OCI-LY3 (cell line): ENCODE data around the gene SYNE2.

ENCODE experiments used
- H2AFZ ChIP-seq: fragments of 200-600, 300-600 bp; shearing (Covaris generic); 2 replicates; pipeline ENCODE4 v1.6.0; 2014; ENCODE audit warnings: antibody characterized with exemption, low read depth, low read length
- H3K27ac ChIP-seq: fragments of 200-600, 300-600 bp; sonication (generic); 2 replicates; pipeline ENCODE4 v1.5.1; 2014; ENCODE audit warnings: mild to moderate bottlenecking, low read length, moderate library complexity, mixed read lengths
- H3K27me3 ChIP-seq: fragments of 200-600, 300-600 bp; sonication (generic); 2 replicates; pipeline ENCODE4 v1.6.1; 2014; ENCODE audit warnings: low read depth, low read length, mixed read lengths
- H3K36me3 ChIP-seq: fragments of 200-600, 300-600 bp; sonication (generic); replicated peaks from 2 replicates; pipeline ENCODE3; 2014; ENCODE audit warnings: low read depth, low read length, mixed read lengths
- H3K4me1 ChIP-seq: fragments of 300-600, 200-600 bp; sonication (generic); 2 replicates; pipeline ENCODE4 v1.6.1; 2014; ENCODE audit warnings: low read length, mixed read lengths
- H3K4me2 ChIP-seq: fragments of 200-600, 300-600 bp; sonication (generic); 2 replicates; pipeline ENCODE4 v1.6.1; 2014; ENCODE audit warnings: low read length, mixed read lengths
- H3K4me3 ChIP-seq: fragments of 300-600, 200-600 bp; sonication (generic); 2 replicates; pipeline ENCODE4 v1.5.1; 2014; ENCODE audit warnings: antibody characterized with exemption, mild to moderate bottlenecking, low read length, moderate library complexity
- H3K79me2 ChIP-seq: fragments of 300-600, 200-600 bp; shearing (Covaris generic); 2 replicates; pipeline ENCODE4 v1.6.1; 2014; ENCODE audit warnings: mild to moderate bottlenecking, low read length, mixed read lengths
- H3K9ac ChIP-seq: fragments of 300-600, 200-600 bp; shearing (Covaris generic); 2 replicates; pipeline ENCODE4 v1.6.0; 2014; ENCODE audit warnings: mild to moderate bottlenecking, low read length, moderate library complexity
- H3K9me3 ChIP-seq: fragments of 200-600, 300-600 bp; shearing (Covaris generic); 2 replicates; pipeline ENCODE4 v1.6.1; 2014; ENCODE audit warnings: low read length, mixed read lengths; ENCODE audit not compliant: insufficient read depth
- H4K20me1 ChIP-seq: fragments of 200-600, 300-600 bp; sonication (generic); 2 replicates; pipeline ENCODE4 v1.6.1; 2016; ENCODE audit warnings: low read length, mixed read lengths; ENCODE audit not compliant: insufficient read depth
- EZH2phosphoT487 ChIP-seq: fragments of 200-600 bp; shearing (Covaris generic); IDR thresholded peaks from 2 replicates; pipeline ENCODE4 v1.6.1; 2018; ENCODE audit warnings: antibody characterized with exemption, mixed run types, low read depth
- TF ChIP-seq, protein P1 (sequence below): fragments of 200-600, 300-600 bp; sonication (generic); IDR thresholded peaks from 2 replicates; pipeline ENCODE4 v1.5.1; 2014; ENCODE audit warnings: antibody characterized with exemption, low read length, low read depth

The SYNE2 gene

GRCh38 chr14:63911404-63911803 is 58.6 kb downstream of the SYNE2 start:
- Histone ChIP-seq H3K9ac (no peak overlapping the region), H3K27ac (no peak overlapping the region), H3K27me3 (no peaks in the 10 kb centered on the region), H4K20me1 (no peaks in the 10 kb centered on the region), H3K36me3 (no peaks in the 10 kb centered on the region), H3K9me3 (no peaks in the 10 kb centered on the region), H2AFZ (no peak overlapping the region), H3K4me1 (peaks cover 9% of the 10 kb centered on the region), H3K79me2 (no peaks in the 10 kb centered on the region), H3K4me2 (no peak overlapping the region), H3K4me3 (no peak overlapping the region)
- TF ChIP-seq, protein P1, sequence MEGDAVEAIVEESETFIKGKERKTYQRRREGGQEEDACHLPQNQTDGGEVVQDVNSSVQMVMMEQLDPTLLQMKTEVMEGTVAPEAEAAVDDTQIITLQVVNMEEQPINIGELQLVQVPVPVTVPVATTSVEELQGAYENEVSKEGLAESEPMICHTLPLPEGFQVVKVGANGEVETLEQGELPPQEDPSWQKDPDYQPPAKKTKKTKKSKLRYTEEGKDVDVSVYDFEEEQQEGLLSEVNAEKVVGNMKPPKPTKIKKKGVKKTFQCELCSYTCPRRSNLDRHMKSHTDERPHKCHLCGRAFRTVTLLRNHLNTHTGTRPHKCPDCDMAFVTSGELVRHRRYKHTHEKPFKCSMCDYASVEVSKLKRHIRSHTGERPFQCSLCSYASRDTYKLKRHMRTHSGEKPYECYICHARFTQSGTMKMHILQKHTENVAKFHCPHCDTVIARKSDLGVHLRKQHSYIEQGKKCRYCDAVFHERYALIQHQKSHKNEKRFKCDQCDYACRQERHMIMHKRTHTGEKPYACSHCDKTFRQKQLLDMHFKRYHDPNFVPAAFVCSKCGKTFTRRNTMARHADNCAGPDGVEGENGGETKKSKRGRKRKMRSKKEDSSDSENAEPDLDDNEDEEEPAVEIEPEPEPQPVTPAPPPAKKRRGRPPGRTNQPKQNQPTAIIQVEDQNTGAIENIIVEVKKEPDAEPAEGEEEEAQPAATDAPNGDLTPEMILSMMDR, result no peak
- no peak for TF ChIP-seq EZH2phosphoT487

DNA sequence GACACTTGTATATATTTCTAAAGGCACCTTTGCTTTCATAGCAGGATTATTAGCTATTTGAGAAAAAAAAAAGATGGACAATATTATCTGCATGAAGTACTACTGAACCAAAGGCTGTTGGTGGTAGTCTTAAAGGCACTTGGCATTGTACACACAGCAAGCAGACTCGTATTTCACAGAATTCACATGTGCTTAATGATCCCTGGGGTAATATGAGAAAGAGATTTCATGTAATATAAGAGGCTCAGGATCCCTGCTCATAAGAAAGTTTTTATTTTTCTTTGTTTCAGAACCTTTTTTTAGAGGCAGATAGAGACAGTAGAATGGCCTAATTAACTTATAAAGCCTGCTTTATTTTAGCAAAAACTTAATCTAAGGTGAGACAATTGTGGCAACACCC is 59.5 kb downstream of the SYNE2 start:
- no peaks in the 10 kb centered on the region for H3K27me3 ChIP-seq
- no peaks in the 10 kb centered on the region for H3K9me3 ChIP-seq
- no peak overlapping the region for H3K27ac ChIP-seq
- no peak overlapping the region for H3K4me2 ChIP-seq
- H3K4me1 ChIP-seq, result peaks cover 9% of the 10 kb centered on the region
- H4K20me1 ChIP-seq, result no peaks in the 10 kb centered on the region
- H3K79me2 ChIP-seq, result no peaks in the 10 kb centered on the region
- no peaks in the 10 kb centered on the region for H3K36me3 ChIP-seq
- H3K9ac ChIP-seq, result no peak overlapping the region
- TF ChIP-seq, protein P1, result no peak
- TF ChIP-seq EZH2phosphoT487, result no peak
- no peak overlapping the region for H2AFZ ChIP-seq
- no peak overlapping the region for H3K4me3 ChIP-seq

GRCh38 chr14:63918411-63918810 is 65.6 kb downstream of the SYNE2 start:
- no peak for TF ChIP-seq EZH2phosphoT487
- TF ChIP-seq, protein P1, result no peak
- H2AFZ ChIP-seq, result no peak overlapping the region
- no peak overlapping the region for H3K4me2 ChIP-seq
- H3K27me3 ChIP-seq, result no peaks in the 10 kb centered on the region
- H3K4me3 ChIP-seq, result no peak overlapping the region
- no peaks in the 10 kb centered on the region for H3K79me2 ChIP-seq
- H3K27ac ChIP-seq, result no peak overlapping the region
- no peaks in the 10 kb centered on the region for H3K4me1 ChIP-seq
- H4K20me1 ChIP-seq, result no peaks in the 10 kb centered on the region
- H3K9ac ChIP-seq, result no peak overlapping the region
- H3K36me3 ChIP-seq, result no peaks in the 10 kb centered on the region
- no peaks in the 10 kb centered on the region for H3K9me3 ChIP-seq

- Histone ChIP-seq H3K27ac (no peak overlapping the region), H3K9ac (no peak overlapping the region), H3K36me3 (no peaks in the 10 kb centered on the region), H3K79me2 (no peaks in the 10 kb centered on the region), H4K20me1 (no peaks in the 10 kb centered on the region), H3K4me3 (no peak overlapping the region), H3K27me3 (no peaks in the 10 kb centered on the region), H3K9me3 (no peaks in the 10 kb centered on the region), H3K4me1 (no peaks in the 10 kb centered on the region), H2AFZ (no peak overlapping the region), H3K4me2 (no peak overlapping the region)
- TF ChIP-seq EZH2phosphoT487, result no peak
- TF ChIP-seq, protein P1, result no peak
Measured at GRCh38 chr14:63922696-63923421, 70.1 kb downstream of the SYNE2 start.
